ENCODE measurements around the gene GPAM.
"Not testable (repeated sequence)": the region's sequence is repeated elsewhere in the genome, so short reads cannot be mapped to it uniquely, and the experiment has no call there.

The GPAM gene

GRCh38 chr10:112215342-112215774 is 31.8 kb upstream of the GPAM start:
- DNase-seq: no peak

GRCh38 chr10:112214298-112214926 is 30.8 kb upstream of the GPAM start:
- DNase-seq: no peak

DNA sequence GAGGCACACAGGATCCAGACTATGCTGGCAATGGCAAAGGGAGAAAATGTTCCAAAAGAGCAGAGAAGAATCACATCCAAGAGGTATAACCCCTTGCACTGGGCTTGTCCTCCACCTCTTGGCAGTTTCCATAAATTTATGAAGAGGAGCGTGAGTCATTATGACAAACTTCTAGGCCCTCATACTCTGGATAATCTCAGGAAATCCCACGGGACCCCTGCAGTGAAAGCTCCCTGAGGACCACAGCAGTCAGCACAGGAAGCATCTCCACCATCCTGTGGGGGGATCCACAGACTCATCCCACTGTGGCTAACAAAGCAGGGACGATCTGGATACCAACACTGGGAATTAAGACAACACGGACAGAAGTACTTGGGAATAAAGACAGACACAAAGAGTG is 30.3 kb upstream of the GPAM start:
- no peak for DNase-seq

GRCh38 chr10:112213098-112213823 is 29.7 kb upstream of the GPAM start:
- DNase-seq: no peak

GRCh38 chr10:112210666-112211065 is 27.1 kb upstream of the GPAM start:
- DNase-seq: no peak

DNA sequence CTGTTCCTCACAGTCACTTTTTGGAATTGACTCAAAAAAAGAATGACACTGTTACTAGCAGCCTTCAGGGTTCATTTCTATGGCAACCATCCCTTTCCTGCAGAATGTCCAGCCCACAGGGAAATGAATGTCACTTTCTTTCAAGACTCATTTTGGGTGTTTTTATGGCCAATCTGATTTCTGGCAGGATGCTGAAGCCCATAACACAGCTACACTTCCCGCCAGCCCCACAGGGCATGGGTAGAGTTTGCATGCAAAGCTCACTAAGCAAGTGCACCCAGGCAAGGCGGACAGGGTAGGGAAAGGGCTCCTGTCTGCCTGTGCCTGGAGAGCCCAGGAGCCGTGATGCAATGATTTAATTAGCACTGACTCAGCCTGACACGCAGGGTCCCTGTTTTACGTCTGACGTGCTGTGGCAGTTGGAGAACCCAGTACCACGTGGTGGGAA is 26.1 kb upstream of the GPAM start:
- no peak for DNase-seq

DNA sequence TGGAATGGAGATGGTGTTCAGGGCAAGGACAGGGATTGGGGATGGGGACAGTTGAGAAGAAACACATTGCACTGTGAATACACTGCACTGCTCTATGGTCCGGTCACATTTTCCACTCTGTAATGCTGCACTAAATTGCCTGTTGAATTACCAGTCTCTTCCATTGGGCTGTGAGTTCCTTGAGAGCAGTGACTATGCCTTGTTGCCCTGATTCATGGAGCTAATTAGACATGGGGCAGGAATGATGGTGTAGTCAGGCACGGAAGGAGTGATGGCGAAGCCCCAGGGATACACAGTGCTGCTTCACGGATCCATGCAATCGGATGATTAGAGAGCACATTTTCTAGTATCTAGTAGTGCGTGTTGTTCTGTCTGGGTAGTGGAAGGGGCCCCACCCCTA is 25.4 kb upstream of the GPAM start:
- DNase-seq: no peak

- DNase-seq: no peak
Measured at GRCh38 chr10:112208292-112208691, 24.7 kb upstream of the GPAM start.

DNA sequence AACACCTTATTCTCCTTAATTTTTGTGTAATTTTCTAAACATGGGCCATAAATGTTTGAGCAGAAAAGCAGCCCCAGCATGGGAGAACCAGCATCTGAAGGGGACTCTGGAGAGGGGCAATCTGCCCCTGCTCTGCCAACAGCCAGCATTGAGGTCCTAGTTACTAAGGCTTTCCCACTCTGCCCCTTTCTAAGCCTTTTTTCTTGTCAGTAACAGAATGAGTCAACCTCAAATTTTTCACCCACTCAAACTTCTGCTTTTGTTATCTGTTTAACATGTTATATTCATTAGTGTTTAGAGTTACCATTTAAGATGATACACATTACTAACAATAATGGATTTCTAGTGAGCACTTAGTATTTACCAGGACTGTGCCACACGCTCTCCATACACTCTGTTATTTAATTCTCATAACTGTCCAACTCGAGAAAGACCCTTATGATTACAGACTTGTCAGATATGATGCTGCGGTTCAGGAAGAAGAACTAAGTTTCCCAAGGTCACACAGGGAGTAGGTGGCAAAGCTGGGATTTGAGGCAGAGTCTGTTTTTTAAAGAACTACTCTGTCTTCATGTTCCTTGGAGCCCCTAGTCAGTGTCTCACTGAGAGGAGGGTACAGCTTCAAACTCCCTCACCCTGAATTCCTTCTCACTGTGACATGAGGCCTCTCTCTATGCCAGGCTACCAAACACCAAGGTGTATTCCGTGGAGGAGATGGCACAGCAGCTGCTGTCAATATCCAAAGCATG is 19.9 kb upstream of the GPAM start:
- no peak for DNase-seq

- DNase-seq: no peak
Measured at GRCh38 chr10:112202561-112203241, 19.1 kb upstream of the GPAM start.

GRCh38 chr10:112202076-112202475 is 18.5 kb upstream of the GPAM start:
- no peak for DNase-seq

DNA sequence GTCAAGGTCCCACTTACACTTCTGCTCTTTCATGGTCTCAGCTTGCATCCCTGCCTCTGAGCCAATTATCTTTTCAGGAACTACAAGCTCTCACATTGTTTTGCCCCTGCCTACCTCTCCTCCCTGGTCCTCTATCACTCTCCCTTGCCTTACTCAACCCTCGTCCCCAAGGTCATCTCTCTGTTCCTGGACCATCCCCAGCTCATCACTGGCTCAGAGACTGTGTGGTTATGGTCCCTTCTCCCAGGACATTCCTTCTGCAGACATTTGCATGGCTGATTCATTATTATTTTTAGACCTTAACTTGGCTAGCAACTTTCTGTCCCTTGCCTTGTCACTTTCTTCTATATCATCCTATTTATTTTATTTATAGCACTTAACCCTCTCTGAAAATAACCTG is 17.8 kb upstream of the GPAM start:
- DNase-seq: no peak

GRCh38 chr10:112200259-112200658 is 16.7 kb upstream of the GPAM start:
- not testable (repeated sequence) for DNase-seq

- not testable (repeated sequence) for DNase-seq
Measured at GRCh38 chr10:112197662-112198061, 14.1 kb upstream of the GPAM start.

DNA sequence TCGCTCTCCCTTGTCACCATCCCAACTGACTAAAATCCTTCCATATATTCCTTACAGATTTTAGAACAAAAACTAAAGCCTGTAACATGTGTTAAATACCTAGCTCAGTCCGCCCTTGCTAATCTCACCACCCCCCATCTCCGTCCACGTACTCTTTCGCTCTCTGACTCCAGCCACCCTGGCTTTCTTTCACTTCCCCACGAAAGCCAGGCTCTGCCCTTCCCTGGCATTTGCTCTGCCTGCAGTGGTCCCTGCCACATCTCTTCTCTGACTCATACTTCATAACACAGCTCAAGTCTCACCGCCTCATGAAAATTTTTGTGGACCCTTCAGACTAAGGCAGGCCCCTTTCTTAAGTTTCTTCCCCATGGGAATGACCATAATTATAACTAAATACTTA is 11.7 kb upstream of the GPAM start:
- no peak for DNase-seq

- no peak for DNase-seq
Measured at GRCh38 chr10:112191791-112192190, 8.2 kb upstream of the GPAM start.

GRCh38 chr10:112191041-112191590 is 7.6 kb upstream of the GPAM start:
- DNase-seq: no peak

GRCh38 chr10:112189465-112189864 is 5.9 kb upstream of the GPAM start:
- no peak for DNase-seq

- DNase-seq: no peak
Measured at GRCh38 chr10:112187527-112187926, 4.0 kb upstream of the GPAM start.

DNA sequence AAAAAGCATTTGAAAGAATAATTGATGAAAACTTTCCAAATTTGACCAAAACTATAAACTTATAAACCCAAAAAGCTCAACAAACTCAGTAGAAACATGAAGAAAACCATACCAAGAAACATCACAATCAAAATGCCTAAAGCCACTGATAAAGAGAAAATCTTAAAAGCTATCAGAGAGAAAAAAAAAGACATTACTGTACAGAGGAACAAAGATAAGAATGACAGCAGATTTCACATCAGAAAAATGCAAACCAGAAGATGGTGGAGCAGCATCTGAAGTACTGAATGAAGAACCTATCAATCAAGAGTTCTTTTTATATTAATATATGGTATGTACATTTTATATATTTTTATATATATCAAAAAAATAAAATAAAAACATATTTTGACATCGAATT is 2.4 kb upstream of the GPAM start:
- DNase-seq: no peak

DNA sequence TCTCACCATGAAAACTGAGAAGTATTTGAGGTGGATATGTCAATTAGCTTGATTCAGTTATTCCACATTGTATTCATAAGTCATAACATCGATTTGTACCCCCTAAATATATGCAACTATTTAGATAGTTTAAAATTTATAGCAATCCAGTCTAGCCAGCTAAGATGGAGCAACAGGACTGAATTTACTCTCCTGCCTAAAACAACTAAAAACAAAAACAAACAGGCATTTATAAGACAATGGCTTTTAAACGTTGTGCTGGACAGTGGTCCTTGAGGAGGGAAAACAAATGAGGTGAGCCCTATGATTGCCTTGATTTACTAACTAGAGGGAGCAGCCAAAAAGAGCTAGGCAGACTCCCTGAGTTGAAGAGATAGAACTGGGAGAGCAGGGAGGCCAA is 814 bp upstream of the GPAM start:
- DNase-seq: no peak

DNA sequence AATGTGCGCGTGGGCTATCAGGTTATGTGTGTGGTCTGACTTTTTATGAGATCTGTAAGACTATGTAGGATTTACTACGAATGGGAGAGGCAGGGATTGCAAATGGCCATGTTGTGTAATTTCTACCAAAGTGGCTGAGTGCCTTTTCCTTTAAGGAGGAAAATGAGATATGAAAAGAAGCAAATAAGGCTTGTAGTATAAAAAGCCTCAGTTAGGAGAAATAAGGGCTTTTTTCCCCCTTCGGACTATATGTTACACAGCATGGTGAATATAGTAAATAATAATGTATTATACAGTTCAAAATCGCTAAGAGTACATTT is 447 bp upstream of the GPAM start:
- DNase-seq: no peak

DNA sequence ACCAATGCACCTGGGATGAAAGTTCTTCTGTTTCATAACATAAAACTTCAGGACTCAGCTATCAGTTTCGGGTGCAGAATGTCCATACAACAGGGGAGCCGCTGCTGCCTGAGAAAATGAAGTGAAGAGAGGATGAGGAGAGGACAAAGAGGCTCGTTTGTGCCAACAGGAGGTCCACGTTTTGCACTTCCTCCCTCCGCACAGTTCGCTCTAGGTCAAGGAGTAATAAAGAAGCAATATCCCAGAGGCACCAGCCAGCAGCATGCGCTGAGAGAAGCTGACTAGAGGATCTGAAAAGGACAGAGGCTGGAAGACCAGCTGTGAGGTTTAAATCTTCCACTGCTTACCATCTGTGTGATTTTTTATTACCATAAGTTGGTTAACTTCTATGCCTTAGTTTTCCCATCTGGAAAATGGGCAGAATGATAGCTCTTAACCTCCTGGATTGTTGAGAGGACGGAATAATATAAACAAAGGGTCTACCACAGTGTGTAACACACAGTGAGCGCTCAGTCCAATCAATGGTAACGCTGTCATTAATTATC is 709 bp downstream of the GPAM start:
- DNase-seq: no peak

Data from NCI-H2081 treated with DMSO at 0.1 percent for 48 hours (cell line).